Measurements from ENCODE around the gene GPR15.

The GPR15 gene

DNA sequence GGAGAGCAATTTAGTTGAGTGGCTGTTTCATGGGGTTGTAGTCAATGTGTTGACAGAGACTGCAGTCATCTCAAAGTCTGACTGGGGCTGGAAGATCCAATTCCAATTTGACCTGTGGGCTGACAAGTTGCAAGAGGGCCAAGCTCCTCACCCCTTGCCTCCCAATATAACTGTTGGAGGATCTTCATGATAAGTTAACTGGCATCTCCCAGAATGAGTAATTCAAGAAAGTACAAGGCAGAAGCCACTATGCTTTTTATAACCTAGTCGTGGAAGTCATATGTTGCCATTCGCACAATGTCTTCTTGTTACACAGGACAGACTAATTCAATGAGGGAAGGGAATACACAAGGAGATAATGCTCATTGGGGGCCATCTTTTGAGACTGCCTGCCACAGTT lies 29.1 kb downstream of the GPR15 start:
- Mint-ChIP-seq H3K4me3 (peak overlapping the region; percentile 51 to 55), H3K4me1 (peaks cover 88% of the 10 kb centered on the region), H3K9me3 (no peaks in the 10 kb centered on the region), H3K27ac (peak overlapping the region; percentile 70 to 86), H3K27me3 (no peaks in the 10 kb centered on the region)
- no peak for ATAC-seq
- no peak for DNase-seq

- Mint-ChIP-seq H3K4me1 (peaks cover 88% of the 10 kb centered on the region), H3K9me3 (no peaks in the 10 kb centered on the region), H3K27ac (peak overlapping the region; percentile 19 to 57), H3K27me3 (no peaks in the 10 kb centered on the region), H3K4me3 (peak overlapping the region in 1 of 2 donors; percentile 5)
- DNase-seq = no peak
- ATAC-seq = no peak
These were observed 30.1 kb downstream of the GPR15 start for GRCh38 chr3:98561727-98562521.

GRCh38 chr3:98563661-98564281 lies 32.0 kb downstream of the GPR15 start:
- H3K27me3 Mint-ChIP-seq = no peaks in the 10 kb centered on the region
- ATAC-seq = peak; percentile 65
- DNase-seq = peak in 1 of 2 donors; percentile 39
- peak overlapping the region; percentile 98 to 99 for H3K27ac Mint-ChIP-seq
- peak overlapping the region; percentile 72 to 84 for H3K4me3 Mint-ChIP-seq
- H3K9me3 Mint-ChIP-seq = no peaks in the 10 kb centered on the region
- H3K4me1 Mint-ChIP-seq = peaks cover 82% of the 10 kb centered on the region

DNA sequence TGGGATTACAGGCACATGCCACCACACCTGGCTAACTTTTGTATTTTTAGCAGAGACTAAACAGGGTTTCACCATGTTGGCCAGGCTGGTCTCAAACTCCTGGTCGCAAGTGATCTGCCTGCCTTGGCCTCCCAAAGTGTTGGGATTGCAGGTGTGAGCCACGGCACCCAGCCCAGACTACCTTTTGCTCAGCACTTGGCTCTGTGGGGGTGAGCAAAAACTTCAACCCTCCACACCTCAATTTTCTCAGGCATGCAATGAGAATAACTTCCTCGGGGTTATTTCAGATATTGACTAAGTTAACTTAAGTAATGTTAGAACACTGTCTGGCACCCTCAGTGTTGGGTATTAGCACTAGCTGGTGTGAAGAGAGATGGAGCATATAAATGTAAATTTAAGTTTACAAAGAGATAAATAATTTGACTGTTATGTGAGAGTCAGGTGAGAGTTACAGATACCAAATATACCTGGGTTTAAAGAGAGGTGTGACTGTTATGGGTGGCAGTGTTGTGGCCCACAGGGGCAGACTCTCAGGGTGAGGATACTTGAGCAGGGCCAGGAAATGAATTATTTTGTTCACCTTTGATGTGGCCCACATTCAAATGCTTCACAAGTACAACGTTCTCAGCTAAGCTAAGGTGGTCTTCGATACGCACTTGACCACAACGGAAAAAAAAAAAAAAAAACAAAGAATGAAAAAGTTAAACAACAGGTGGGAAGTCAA lies 32.7 kb downstream of the GPR15 start:
- no peaks in the 10 kb centered on the region for H3K27me3 Mint-ChIP-seq
- peak overlapping the region; percentile 72 to 84 for H3K4me3 Mint-ChIP-seq
- peak overlapping the region; percentile 98 to 99 for H3K27ac Mint-ChIP-seq
- H3K9me3 Mint-ChIP-seq = no peaks in the 10 kb centered on the region
- ATAC-seq = peak; percentile 74
- H3K4me1 Mint-ChIP-seq = peaks cover 82% of the 10 kb centered on the region
- DNase-seq = peak; percentile 38 to 52

DNA sequence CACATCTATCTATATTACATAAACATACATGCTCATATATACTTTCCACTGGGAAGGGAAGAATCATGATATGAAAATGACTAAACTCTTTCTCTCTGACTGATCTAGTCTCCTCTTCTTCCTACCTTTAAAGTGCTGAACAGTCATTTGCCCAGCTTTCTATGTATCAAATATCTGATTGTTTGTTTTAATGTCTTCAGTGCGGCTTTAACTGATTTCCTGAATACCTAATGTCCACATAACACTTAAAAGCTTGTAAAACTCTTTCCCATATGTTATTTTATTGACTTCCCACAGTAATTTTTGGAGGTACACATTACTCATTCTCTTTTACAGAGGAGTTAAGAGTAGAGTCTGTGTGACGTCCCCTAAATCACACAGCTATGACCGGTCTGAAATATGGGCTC lies 33.5 kb downstream of the GPR15 start:
- no peaks in the 10 kb centered on the region for H3K9me3 Mint-ChIP-seq
- peak overlapping the region; percentile 17 to 84 for H3K4me3 Mint-ChIP-seq
- no peaks in the 10 kb centered on the region for H3K27me3 Mint-ChIP-seq
- peak; percentile 52 for ATAC-seq
- DNase-seq = no peak
- peaks cover 84% of the 10 kb centered on the region for H3K4me1 Mint-ChIP-seq
- H3K27ac Mint-ChIP-seq = peak overlapping the region; percentile 49 to 99

DNA sequence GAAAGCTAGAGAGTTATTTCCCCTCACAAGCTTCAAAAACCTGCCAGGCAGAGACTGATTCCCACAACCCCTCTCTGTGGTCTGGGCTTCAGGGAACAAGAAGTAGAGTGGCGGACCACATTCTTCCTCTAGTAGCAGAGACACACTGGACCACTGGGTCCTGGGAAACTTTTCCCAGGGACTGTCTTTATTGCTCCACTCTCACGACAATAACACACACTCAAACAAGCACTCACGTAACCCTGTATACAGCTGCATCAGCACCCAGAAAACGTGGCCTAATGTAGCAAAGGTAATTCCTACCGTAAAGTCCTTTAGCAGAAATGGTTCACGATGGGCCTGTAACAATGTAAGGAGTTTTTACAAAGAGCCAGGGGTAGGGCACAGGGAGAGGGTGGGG lies 34.1 kb downstream of the GPR15 start:
- no peak for ATAC-seq
- DNase-seq = no peak
- Mint-ChIP-seq H3K27me3 (no peaks in the 10 kb centered on the region), H3K27ac (peak overlapping the region; percentile 71 to 99), H3K4me3 (peak overlapping the region; percentile 17 to 84), H3K9me3 (no peaks in the 10 kb centered on the region), H3K4me1 (peaks cover 79% of the 10 kb centered on the region)

DNA sequence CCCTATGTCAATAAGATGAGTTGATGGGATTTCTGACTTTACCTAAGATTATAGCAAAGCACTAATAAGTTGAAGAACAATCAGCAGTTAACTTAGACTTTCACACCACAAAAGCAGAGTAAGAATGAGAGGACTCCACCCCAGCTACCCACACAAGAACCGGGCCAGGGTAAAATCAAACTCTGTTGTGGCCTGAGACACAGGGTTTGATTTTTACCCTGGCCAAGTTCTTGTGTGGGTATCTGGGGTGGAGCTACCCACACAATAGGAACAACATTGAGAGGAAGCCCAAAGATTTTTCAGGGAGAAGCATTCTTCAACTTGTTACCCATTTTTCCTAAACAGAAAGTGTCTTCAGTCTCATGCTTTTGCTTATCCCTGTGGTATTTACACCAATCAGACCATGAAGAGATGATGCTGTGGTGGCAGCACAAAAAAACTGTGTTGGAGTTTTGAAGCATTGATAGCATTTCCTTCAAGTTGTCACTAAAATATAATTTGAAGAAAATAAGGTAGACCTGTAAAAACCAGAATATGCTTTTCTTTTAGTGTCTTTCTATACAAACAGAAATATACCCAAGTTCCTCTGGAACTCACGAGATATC lies 36.0 kb downstream of the GPR15 start:
- no peaks in the 10 kb centered on the region for H3K27me3 Mint-ChIP-seq
- DNase-seq = peak in 1 of 2 donors; percentile 37
- H3K4me1 Mint-ChIP-seq = peaks cover 76% of the 10 kb centered on the region
- no peak overlapping the region for H3K4me3 Mint-ChIP-seq
- H3K9me3 Mint-ChIP-seq = no peaks in the 10 kb centered on the region
- no peak overlapping the region for H3K27ac Mint-ChIP-seq
- ATAC-seq = peak; percentile 55

DNA sequence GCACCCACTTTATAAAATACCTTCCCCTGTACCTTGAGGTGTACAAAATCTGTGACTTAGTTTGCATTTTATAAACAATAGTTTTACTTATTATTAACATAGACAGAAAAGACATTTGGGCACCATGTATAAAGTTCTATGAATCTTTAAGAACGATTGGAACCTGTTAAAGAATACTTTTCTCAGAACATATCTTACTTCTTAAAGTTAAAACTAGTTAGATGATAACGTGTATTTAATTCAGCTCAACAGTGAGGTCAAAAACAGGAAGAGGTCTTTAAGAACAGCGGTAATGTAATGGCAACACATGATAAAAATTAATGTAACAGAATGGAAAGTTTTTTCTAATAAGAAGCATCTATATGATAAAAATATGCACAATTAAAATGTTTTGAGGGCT lies 36.6 kb downstream of the GPR15 start:
- H3K4me1 Mint-ChIP-seq = peaks cover 76% of the 10 kb centered on the region
- ATAC-seq (no peak), DNase-seq (no peak)
- no peaks in the 10 kb centered on the region for H3K27me3 Mint-ChIP-seq
- H3K27ac Mint-ChIP-seq = peak overlapping the region in 1 of 2 donors; percentile 20
- no peaks in the 10 kb centered on the region for H3K9me3 Mint-ChIP-seq
- H3K4me3 Mint-ChIP-seq = peak overlapping the region; percentile 23 to 29

GRCh38 chr3:98573181-98573728 lies 41.5 kb downstream of the GPR15 start:
- DNase-seq (no peak), ATAC-seq (no peak)
- H3K4me1 Mint-ChIP-seq = peaks cover 55% of the 10 kb centered on the region
- H3K27ac Mint-ChIP-seq = peak overlapping the region; percentile 46 to 69
- no peaks in the 10 kb centered on the region for H3K9me3 Mint-ChIP-seq
- peak overlapping the region; percentile 34 to 58 for H3K4me3 Mint-ChIP-seq
- no peaks in the 10 kb centered on the region for H3K27me3 Mint-ChIP-seq

DNA sequence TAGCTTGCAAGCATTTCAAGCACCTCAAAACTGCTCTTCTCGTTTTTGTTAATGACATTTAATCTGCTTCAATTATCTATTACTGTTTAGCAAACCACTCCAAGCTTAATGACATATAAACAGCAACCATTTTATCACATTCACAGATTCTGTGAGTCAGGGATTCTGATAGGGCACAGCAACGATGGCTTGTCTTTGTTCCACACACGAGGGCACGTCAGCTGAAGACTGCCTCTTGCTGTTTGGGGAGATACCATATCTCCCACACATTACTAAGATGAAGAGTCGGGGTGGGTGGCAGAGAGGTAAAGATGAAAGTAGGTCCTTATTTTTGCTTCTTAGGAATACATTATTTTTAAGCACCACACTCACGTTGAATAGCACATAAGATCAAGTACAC lies 42.4 kb downstream of the GPR15 start:
- Mint-ChIP-seq H3K9me3 (no peaks in the 10 kb centered on the region), H3K4me3 (no peak overlapping the region), H3K27me3 (no peaks in the 10 kb centered on the region), H3K27ac (peak overlapping the region; percentile 50 to 66), H3K4me1 (peaks cover 46% of the 10 kb centered on the region)
- DNase-seq = no peak
- ATAC-seq = no peak

DNA sequence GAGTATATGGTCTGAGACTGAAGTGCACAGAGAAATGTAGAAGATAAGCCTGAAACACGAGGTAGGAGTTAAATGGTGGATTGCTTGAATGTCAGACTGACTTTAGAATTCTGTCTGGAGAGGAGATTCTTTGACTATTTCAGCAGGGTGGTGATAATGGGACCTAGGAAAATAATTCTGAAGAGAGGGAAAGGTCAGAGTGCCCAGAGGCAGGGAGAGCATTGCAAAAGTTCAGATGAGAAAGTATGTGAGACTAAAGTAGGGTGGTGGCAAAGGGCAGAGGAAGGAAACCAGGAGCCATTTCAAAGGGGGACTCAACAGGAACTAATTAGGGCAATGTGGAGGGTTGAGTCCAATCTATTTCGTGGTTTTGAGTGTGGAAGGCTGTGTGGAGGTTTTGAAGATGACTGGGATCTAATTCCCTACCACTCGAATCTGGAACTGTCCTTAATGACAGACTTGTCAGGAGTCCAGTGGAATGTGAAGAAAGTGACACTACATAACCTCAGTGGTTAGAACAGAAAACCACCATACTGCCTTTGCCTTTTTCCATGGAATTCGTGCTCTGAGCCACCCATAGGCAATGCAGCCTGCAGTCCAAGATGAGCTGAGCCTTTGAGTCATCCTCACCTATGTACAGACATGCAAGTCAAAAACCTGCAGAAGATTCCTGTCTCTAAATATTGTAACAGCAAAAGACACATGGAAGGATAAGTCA lies 45.6 kb downstream of the GPR15 start:
- Mint-ChIP-seq H3K9me3 (no peaks in the 10 kb centered on the region), H3K4me3 (no peak overlapping the region), H3K27ac (no peak overlapping the region), H3K4me1 (peaks cover 48% of the 10 kb centered on the region), H3K27me3 (no peaks in the 10 kb centered on the region)
- DNase-seq = no peak
- no peak for ATAC-seq

DNA sequence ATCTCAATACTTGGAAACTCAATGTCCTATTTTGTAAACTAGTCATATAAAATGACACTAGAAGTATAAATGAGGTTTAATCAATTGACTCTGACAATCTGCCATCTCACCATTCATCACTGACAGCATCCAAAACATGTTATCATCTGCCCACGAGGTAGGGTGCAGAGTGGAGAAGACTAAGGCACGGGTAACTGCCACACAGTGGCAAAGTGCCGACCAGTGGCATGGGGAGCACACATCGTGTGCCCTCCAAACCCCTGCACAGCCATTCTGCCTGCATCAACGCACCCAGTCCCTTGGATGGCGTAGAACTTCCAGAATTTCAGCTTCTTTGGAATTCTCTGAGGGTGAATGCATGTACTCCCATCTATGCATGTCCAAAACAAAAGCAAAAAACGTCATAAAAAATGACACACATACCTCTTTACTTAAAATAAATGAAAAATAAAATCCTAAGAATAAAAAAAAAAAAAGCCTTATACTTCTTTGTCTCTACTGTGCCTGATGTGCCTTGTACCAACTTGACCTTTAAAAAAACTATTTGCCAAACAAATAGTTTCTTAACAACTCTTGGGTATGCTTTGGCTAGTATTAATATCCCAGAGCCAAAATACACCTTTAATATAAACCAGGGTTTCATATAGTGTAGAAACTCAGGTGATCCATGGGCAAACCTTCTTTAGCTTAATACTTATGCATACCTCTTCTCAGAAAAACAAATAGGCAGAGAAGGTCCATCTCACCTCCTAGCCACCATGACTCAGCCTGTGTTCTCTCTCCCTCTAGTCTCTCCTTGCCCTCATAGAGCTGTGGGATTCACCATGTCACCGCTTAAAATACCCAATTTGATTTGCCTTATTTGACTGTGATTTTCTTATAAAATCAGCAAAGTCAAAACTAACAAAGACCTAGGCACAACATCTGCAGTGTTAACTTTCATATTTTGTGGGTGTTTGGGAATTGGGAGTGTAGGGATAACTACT lies 48.9 kb downstream of the GPR15 start:
- peaks cover 53% of the 10 kb centered on the region for H3K4me1 Mint-ChIP-seq
- ATAC-seq = no peak
- H3K27me3 Mint-ChIP-seq = no peaks in the 10 kb centered on the region
- no peak overlapping the region for H3K4me3 Mint-ChIP-seq
- H3K9me3 Mint-ChIP-seq = no peaks in the 10 kb centered on the region
- no peak overlapping the region for H3K27ac Mint-ChIP-seq
- no peak for DNase-seq

- ATAC-seq (no peak), DNase-seq (no peak)
- no peaks in the 10 kb centered on the region for H3K27me3 Mint-ChIP-seq
- peaks cover 58% of the 10 kb centered on the region for H3K4me1 Mint-ChIP-seq
- H3K9me3 Mint-ChIP-seq = no peaks in the 10 kb centered on the region
- H3K27ac Mint-ChIP-seq = peak overlapping the region in 1 of 2 donors; percentile 61
- no peak overlapping the region for H3K4me3 Mint-ChIP-seq
These were observed 49.7 kb downstream of the GPR15 start for GRCh38 chr3:98581474-98581873.

- H3K27ac Mint-ChIP-seq = peak overlapping the region in 1 of 2 donors; percentile 45
- peaks cover 54% of the 10 kb centered on the region for H3K4me1 Mint-ChIP-seq
- no peak overlapping the region for H3K4me3 Mint-ChIP-seq
- ATAC-seq = no peak
- DNase-seq = no peak
- no peaks in the 10 kb centered on the region for H3K27me3 Mint-ChIP-seq
- no peaks in the 10 kb centered on the region for H3K9me3 Mint-ChIP-seq
These were observed 50.3 kb downstream of the GPR15 start for GRCh38 chr3:98582042-98582441.
